ENCODE results near the gene MAGEB1.

MAGEB1 gene

GRCh38 chrX:30283456-30284200 lies 36.7 kb downstream of the MAGEB1 start:
- FAIRE-seq (no peak), DNase-seq (ENCODE audit: extremely low spot score, insufficient read length, low read depth) (no peak)

- FAIRE-seq (no peak), DNase-seq (ENCODE audit: extremely low spot score, insufficient read length, low read depth) (no peak)
Measured at GRCh38 chrX:30296408-30297254, 49.7 kb downstream of the MAGEB1 start.

- FAIRE-seq (no peak), DNase-seq (ENCODE audit: extremely low spot score, insufficient read length, low read depth) (no peak)
Measured at GRCh38 chrX:30301208-30301607, 54.3 kb downstream of the MAGEB1 start.
